HS-5 (cell line): ENCODE measurements around the gene COL18A1.
"Not testable (repeated sequence)": the region's sequence is repeated elsewhere in the genome, so short reads cannot be mapped to it uniquely, and the experiment has no call there.

Experiments
- DNase-seq: peaks from one replicate; pipeline ENCODE4 v3.0.0-alpha.2; 2012; ENCODE audit warnings: low read depth

Gene COL18A1

GRCh38 chr21:45441431-45442255 lies 36.7 kb downstream of the COL18A1 start:
- no peak for DNase-seq

GRCh38 chr21:45442276-45442675 lies 37.3 kb downstream of the COL18A1 start:
- no peak for DNase-seq

GRCh38 chr21:45442686-45443594 lies 38.0 kb downstream of the COL18A1 start:
- not testable (repeated sequence) for DNase-seq

- DNase-seq, result no peak
Measured at GRCh38 chr21:45443595-45444181, 38.7 kb downstream of the COL18A1 start.

GRCh38 chr21:45444385-45444784 lies 39.4 kb downstream of the COL18A1 start:
- DNase-seq, result no peak

- DNase-seq, result no peak
Measured at GRCh38 chr21:45445369-45445768, 40.4 kb downstream of the COL18A1 start.

GRCh38 chr21:45447821-45448220 lies 42.9 kb downstream of the COL18A1 start:
- DNase-seq, result no peak

- no peak for DNase-seq
Measured at GRCh38 chr21:45448283-45448809, 43.4 kb downstream of the COL18A1 start.

- DNase-seq, result no peak
Measured at GRCh38 chr21:45448810-45449657, 44.1 kb downstream of the COL18A1 start.

- no peak for DNase-seq
Measured at GRCh38 chr21:45449658-45450422, 44.9 kb downstream of the COL18A1 start.

- DNase-seq, result no peak
Measured at GRCh38 chr21:45450423-45451090, 45.6 kb downstream of the COL18A1 start.

- no peak for DNase-seq
Measured at GRCh38 chr21:45451091-45451740, 46.3 kb downstream of the COL18A1 start.

- DNase-seq, result no peak
Measured at GRCh38 chr21:45451771-45452182, 46.8 kb downstream of the COL18A1 start.

GRCh38 chr21:45452696-45453307 lies 47.8 kb downstream of the COL18A1 start:
- no peak for DNase-seq

- no peak for DNase-seq
Measured at GRCh38 chr21:45453308-45453950, 48.5 kb downstream of the COL18A1 start.

- DNase-seq, result no peak
Measured at GRCh38 chr21:45454060-45454925, 49.3 kb downstream of the COL18A1 start.

GRCh38 chr21:45454926-45455673 lies 50.1 kb downstream of the COL18A1 start:
- DNase-seq, result no peak
